Urothelium cell line (cell line): ENCODE measurements around the gene MME.

Experiments
- DNase-seq: peaks from one replicate; pipeline ENCODE4 v3.0.0; 2011; ENCODE audit warnings: low spot score, mixed read lengths
- FAIRE-seq: peaks from 2 replicates; lab custom pipeline; 2011; peaks lifted over from hg19 to GRCh38; lab: Jason Lieb, UNC

Gene MME

DNA sequence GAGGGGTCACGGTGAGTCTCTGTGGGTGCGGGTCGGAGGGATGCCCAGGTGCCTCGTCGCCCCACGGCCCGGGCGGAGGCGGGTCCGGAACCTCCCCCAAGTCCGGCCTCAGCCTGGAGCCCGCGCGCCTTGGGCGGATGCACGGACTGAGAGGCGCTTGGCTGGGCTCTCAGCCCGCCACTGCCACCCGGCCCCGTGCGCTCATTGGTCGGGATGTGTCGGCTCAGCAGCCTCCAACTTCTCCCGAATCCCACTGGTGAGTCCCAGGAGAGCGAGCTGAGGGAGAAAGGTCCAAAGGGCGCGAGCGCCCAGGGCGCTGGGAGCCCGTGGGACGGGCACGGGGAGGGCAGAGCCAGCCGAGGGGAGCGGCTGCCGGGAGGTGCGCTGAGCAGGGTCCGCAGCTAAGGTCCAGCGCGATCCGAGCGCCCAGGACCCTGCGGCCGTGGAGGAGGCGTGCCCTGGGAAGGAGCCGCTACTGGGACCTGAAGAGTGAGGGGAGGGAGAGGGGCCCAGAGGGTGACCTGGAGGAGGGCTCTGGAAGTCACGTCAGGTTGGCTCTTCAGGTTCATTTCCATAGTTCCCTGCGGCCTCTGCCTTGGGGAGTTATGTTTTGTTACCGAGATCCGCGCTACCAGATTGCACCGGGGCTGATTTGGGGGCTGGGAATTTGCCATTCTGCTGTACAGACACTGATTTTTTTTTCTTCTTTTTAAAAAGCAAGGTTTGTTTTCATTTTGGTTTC is at the start of gene MME:
TSS of gene MME (plus strand) at position 574 of the 742 bp plus-strand sequence. CDS start 3,849 bp downstream, outside the sequence.
- no peak for FAIRE-seq

DNA sequence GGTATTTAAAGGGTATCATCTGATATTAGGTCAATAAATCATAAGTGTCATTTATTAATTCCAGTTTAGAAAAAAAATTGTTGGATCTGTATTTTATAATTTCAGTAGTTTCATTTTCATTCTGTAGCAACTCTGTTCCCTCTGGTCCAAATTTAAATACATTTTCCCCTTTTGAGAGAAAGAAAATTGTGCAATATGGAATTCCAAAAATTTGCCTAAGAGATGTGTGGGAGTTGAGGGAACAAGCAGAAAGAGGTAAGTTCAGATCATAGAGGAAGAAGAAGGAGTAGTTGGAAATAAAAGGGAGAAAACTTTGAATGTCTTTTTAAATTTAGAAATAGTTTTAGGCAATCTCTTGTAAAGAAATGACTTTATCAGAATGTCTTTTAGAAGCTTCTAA is 48.9 kb upstream of the MME start:
- no peak for DNase-seq

More for the DNA sequence above, at the start of gene MME:
- no peak for DNase-seq

DNA sequence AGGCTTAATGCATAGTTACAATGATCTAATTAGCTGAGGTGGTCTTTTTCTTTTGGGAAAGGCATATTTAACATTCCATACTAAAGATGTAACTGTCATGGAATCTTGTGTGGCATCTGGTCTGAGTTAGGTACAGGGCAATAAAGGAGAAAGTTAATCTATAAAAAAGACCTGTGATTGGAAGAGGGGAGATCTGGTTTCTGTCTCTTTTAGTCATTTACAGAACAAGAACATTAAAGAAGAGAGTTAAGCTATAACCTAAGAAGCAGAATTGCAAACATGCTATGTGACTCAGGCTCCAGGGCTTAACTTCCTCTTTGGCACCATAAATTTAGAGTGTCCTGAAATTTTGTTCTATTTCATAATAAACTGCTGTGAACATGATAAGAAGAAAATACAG is 47.2 kb upstream of the MME start:
- no peak for FAIRE-seq

More for the DNA sequence above, 48.9 kb upstream of the MME start:
- no peak for FAIRE-seq

DNA sequence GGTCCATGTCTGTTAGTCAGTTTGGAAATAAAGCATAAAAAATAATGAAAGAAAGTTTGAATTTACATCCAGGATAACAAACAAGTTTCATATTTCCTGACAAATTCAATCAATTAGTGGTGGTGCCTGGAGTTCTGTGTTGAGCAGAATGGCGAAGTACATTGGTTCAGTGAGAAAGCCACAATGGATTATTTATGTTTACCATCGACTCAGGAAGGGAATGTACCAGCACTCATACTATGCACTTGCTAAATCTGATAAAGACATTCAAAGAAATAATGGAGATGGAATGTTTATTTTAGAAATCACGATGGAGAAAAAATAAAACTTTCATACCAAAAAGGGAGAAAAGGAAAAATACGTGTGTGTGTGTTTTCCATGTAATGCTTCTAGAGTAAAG is 45.3 kb upstream of the MME start:
- DNase-seq, result no peak
- FAIRE-seq, result no peak

More for the DNA sequence above, 47.2 kb upstream of the MME start:
- DNase-seq, result no peak

DNA sequence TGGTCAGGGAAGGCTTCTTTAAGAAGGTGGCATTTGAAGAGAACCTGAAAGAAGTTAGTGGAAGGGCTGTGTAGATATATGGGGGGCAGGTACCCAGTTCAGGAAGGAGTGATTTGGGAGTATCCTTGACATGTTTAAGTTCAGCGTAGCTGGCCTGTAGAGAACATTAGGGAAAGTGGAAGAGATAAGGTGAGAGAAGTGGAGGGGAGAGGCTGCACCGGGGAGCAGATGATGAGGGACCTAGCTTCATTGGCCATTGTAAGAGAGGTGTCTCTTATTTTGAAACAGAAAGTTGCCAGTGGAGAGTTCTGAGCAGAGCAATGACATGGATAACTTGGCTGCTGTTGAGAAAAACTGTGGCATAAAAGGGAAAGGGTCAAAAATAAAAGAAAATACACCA is 44.6 kb upstream of the MME start:
- FAIRE-seq (no peak), DNase-seq (no peak)

DNA sequence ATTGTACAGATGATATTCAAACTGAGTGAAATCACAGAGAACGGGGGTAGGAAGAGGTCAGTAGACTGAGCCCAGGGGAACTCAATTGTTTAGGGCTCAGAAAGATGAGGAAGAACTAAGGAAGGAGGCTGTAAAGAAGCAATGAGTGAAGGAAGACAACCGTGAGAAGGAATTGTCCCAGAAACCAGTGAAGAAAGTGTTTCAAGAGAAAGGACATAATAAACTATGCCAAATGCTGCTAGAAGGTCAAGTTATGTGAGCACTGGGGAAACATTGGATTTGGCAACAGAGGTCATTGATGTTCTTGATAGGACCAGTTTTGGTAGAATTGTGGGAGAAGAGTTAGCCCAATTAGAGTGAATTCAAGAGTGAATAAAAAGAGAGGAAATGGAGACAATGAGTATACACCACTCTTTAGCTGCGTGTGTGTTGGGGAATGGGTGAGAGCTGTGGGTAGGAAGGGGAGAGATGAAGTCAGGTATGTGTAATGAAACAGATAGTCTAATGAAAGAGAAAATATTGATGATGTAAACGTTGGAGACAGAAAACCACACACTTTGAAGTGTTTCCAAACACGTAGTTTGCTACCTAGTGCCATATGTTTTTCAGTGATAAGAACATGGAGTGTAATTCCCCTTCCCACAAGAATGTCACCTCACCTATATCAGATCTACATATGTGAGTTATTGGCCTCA is 42.5 kb upstream of the MME start:
- DNase-seq, result no peak
- no peak for FAIRE-seq

DNA sequence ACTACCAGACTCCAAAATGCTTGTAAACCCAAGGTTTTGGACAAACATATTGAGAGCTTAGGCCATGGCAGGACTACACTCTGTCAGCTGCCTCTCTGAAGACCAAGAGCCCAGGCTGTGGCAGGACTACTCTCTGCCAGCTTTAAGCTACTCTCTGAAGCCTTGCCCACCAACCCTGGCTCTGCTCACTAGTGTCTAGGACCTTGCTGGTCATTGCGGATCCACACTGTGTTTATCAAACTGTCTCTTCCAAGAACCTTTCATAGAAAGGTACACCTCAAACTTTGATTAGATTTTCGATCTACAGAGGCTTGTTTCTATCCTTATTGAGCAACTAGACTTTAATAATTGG is 41.9 kb upstream of the MME start:
- DNase-seq (no peak), FAIRE-seq (no peak)

DNA sequence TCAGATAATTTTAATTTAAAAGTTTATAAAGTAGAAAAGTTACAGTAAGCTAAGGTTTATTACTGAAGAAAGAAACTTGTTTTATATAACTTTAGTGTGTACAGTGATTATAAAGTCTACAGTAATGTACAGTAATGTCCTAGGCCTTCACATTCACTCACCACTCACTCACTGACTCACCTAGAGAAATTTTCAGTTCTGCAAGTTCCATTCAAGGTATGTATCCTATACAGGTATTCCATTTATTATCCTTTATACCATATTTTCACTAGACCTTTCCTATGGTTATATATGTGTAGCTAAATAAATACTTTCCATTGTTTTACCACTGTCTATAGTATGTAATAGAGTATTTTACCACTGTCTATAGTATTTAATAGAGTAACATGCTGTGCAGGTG is 33.2 kb upstream of the MME start:
- DNase-seq, result no peak
- no peak for FAIRE-seq

DNA sequence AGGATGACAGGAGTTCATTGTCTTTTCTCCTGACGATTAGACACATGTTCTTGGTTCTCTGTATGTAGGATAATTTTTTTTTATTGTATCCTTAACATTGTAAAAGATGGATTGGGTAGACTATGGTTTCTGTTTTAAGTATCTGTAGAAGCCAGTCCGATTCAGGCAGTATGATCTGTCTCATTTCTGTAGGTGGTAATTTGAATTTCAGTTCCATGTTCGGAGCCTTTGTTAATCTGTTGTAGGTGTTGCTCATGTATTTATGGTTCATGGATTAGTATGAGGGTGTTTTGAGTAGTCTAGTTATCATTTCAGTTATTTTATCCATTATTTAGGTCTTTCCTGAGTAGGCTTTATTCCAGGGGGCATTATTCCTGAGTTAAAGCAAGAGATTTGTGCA is 32.4 kb upstream of the MME start:
- FAIRE-seq (no peak), DNase-seq (no peak)

DNA sequence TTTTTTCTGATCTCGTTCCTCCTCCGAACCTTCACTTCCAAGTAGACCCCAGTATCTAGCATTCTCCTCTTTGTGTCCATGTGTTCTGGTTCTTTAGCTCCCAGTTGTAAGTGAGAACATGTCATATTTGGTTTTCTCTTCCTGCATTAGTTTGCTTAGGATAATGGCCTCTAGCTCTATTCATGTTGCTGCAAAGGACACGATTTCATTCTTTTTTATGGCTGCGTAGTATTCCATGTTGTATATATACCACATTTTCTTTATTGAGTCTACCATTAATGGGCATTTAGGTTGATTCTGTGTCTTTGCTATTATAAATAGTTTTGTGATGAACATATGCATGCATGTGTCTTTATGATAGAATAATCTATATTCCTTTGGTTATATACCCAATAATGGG is 30.2 kb upstream of the MME start:
- DNase-seq (no peak), FAIRE-seq (no peak)

DNA sequence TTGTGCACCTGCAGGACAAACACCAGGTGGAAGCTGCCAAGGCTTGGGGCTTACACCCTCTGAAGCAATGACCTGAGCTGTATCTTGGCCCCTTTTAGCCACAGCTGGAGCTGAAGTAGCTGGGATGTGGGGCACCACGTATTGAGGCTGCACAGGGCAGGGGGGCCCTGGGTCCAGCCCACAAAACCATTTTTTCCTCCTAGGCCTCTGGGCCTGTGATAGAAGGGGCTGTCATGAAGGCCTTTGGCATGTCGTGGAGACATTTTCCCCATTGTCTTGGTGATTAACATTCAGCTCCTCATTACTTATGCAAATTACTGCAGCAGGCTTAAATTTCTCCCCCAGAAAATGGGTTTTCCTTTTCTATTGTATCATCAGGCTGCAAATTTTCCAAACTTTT is 27.6 kb upstream of the MME start:
- DNase-seq (no peak), FAIRE-seq (no peak)

DNA sequence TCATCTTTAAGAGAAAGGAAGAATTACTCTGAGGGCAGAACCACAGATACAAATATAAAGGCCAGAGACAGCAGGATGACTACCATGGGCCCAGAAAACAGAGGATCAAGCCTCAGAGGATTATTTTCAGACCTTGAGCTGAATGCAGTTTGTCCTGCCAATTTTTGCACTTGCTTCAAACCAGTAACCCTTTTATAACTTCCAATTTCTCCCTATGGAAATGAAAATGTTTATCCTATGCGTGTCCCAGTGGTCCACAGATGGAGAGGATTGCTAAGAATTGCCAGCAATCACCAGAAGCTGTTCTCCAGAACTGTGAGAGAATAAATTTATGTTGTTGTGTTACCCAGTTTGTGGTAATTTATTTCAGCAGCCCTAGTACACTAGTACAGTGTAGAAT is 26.4 kb upstream of the MME start:
- DNase-seq (no peak), FAIRE-seq (no peak)

DNA sequence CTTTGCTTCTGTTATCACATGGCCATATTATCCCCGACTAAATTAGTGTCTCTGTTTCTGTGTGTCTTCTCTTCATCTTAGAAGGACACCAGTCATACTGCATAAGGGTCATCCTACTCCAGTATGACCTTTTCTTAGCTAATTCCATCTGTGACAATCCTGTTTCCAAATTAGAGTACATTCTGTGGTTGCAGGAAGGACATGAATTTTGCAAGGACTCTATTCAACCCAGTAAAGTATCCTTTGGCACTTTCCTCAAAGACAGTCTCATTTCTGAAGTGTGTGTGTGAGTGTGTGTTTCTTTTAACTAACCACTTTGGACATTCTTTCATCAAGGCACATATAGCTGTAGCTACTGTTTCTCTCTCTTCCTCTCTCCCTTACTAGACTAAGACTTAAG is 15.2 kb upstream of the MME start:
- DNase-seq, result no peak
- no peak for FAIRE-seq

DNA sequence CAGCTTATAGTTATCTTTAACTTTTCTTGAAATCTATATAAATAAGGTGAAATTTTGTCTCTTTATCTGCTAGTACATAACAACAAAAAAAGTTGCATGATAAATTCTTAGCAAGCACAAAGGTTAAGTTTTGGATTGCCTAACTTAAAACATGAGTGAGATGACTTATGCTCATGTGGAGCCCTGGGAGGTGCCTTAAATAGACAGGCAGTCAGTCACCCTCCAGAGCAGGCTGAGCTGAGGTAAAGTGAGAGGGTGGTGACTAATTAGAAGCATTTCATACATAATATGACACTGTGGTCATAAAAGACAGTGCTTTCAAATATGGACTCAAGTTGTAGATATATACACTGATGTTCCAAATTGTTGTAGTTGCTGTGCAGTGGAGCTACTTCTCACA is 14.6 kb upstream of the MME start:
- FAIRE-seq, result no peak
- DNase-seq, result no peak

DNA sequence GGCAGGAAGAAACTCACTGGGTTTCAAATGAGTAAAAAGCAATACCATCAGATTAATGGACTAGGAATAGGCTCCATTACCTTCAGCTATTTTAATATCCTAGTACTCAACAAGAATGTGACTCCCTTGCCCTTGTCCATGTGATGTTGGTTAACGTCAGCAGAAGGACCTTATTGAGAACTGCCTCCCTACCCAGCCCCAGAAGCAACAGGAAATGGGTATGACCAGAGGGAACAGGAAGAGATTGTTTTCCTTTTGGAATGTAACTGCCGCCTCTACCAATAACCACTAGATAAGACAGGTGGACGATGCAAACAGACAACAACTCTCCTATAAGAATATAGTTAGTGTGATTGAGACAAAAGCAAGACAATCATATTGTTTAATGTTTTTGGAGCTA is 10.4 kb upstream of the MME start:
- no peak for FAIRE-seq
- DNase-seq, result peak; percentile 4

DNA sequence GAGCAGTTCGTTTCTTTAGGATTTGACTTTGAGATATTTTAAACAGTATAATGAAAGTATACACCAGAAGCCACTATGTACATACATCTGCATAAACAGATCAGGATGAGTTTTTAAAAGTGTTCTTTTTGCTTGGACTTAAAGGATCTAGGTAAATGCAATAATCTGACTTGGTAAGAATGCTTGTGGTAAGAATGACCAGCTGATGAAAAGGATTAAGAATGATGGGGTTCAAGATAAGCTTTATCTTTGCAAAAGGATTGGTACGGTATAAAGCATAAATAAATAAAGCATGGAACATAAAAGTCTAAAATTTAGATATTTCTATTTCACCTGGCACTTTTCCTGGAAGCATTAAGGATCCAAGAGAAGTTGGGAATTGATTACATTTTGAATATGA is 9.8 kb upstream of the MME start:
- no peak for DNase-seq
- no peak for FAIRE-seq

DNA sequence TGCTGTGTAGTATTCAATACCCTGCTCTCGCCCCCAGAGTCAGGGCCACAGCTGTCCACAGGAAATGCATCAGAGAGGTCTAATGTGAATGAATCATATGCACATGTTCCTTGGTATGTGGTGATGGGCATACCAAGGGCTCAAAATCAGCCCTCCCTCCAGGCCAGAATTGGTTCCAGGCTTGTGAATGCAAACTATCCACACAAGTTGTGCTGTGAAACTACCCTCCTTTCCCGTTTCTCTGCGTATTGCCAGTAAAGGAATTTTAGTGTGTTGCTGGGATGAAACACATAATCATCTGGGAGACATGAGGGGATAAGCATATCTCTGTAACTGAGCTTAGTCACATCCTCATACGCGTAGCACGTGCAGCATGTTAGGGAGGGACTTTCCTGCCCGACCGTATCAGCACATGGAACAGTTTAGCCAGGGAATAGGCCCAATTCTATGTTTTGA is 9.2 kb upstream of the MME start:
- FAIRE-seq (no peak), DNase-seq (peak; percentile 46)

DNA sequence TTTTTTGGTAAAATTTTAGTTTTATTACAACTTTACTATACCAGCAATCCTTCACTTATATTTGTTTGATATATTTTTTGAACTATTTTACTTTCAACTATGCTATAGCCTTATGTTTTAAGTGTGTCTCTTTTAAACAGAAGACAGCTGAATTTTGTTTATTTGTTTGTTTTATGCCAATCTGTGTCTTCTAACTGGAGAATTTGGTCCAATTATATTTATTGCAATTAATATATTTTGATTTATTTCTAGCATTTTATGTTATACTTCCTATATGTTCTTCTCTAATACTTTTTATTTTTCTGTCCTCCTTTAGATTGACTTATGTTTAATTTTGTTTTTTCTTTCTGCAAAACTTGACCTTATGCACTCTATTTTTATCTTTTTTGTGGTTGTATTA is 4.9 kb upstream of the MME start:
- no peak for FAIRE-seq
- DNase-seq, result no peak

DNA sequence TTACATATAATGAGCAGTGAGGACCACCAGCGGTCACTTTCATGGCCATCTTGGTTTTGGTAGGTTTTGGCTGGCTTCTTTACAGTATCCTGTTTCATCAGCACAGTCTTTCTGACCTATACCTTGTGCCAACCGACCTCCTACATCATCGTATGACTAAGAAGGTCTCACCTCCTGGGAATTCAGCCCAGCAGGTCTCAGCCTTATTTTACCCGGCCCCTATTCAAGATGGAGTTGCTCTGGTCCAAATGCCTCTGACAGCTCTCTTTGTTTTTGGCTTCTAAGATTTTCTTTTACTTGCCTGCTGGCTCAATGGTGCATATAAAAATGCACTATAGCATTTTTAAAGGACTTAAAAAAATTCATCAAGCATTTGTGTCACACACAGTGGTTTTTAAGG is 3.2 kb upstream of the MME start:
- no peak for FAIRE-seq
- DNase-seq, result no peak

DNA sequence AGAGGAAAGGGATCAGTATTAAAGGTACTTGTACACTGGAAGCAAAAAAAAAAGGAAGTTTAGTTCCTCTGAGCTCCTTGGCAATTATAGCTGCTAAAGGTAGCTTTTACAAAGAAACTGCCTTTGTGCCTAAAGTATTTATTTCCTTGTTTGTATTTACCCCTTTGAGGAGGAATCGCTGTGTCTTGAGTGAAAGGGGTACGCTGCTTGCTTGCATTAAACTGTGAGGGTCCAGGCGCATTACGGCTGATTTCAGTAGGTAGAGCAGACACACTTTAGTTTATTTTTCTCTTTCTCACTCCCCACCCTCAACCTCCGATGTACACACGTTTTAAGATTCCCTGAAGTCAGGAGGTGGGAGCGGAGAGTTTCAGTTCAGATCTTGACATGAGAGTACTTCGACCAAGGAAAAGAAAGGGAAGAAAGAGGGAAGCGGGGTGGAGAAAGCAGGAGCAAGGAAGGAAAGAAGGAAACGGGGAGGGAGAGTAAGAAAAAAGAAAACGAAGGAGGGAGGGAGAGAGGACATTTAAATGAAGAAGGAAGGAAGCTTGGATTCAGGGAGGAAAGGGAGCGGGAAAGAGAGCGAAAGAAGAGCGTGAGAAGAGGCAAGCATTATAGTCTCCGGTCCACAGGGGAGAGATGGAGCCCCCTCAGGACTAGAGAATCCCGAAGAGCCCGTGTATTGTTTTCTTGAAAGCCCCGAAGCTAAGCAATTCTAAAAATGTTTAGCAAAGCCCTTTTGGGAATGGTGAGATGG is 1.2 kb upstream of the MME start:
- DNase-seq, result no peak
- no peak for FAIRE-seq

DNA sequence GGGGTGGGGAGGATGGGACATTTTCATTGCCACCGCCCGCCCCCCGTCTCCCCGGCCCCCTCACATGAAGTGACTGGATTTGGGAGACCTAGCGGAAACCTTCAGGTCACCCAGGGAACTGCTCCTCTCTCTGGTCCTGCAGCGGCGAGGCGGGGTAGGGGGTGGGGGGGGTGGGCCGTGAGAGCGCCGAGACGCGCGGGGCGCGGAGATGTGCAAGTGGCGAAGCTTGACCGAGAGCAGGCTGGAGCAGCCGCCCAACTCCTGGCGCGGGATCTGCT is 712 bp upstream of the MME start:
- FAIRE-seq, result no peak
- DNase-seq, result no peak

DNA sequence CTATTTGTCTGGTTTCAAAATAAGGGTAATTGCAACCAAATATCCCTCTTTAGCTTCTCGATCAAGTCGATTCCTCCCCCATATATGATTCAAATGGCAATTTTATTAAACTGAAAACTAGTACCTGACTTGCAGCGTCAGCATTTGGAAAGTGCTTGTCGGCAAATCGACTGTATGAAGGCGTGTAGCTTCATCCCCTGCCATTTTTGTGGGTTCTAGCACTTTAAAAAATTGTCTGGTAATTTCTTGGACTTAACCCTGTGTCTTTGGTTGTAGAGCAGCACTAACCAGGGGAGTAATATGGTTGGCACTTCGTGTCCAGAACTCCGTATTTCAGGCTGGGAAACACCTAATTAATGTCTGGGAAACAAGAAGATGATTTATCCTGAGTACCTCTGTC is 573 bp downstream of the MME start:
- FAIRE-seq, result no peak
- no peak for DNase-seq
